A673 (cell line): ENCODE data around the gene VAT1. TPM values are rescaled to one million over a fixed set of nuclear protein-coding genes. Genes with fewer than 3 reads are reported as not detected.

Experiments used
- BruUV-seq: library from RNA; stranded (reverse); fragments of 400-500 nt; replicated peaks from 2 replicates; lab custom pipeline; 2021; lab: Mats Ljungman, UMichigan
- CTCF ChIA-PET: fragments of 300-600 bp; sonication (Branson Sonifier 250); formaldehyde crosslinking; loops from one replicate; lab custom pipeline; 2022; ENCODE audit warnings: antibody characterized with exemption; lab: Charles Lee
- POLR2A ChIA-PET: fragments of 300-600 bp; sonication (Branson Sonifier 250); formaldehyde crosslinking; loops from one replicate; lab custom pipeline; 2022; ENCODE audit warnings: antibody characterized with exemption; ENCODE audit not compliant: low non-redundant PET; lab: Charles Lee
- DNase-seq: peaks from one replicate; pipeline ENCODE4 v3.0.0-alpha.2; 2015; ENCODE audit warnings: low spot score
- H3K27ac ChIP-seq: fragments of 200-600 bp; sonication (generic); 2 replicates; pipeline ENCODE4 v1.5.1; 2016; ENCODE audit warnings: mixed run types, low read depth, mild to moderate bottlenecking, mixed read lengths, antibody characterized with exemption, low read length; ENCODE audit not compliant: poor library complexity, severe bottlenecking
- H3K27me3 ChIP-seq: fragments of 200-600 bp; sonication (generic); replicated peaks from 2 replicates; pipeline ENCODE4 v1.6.1; 2017; ENCODE audit warnings: mixed run types, low read depth, mild to moderate bottlenecking, mixed read lengths, antibody characterized with exemption, low read length; ENCODE audit not compliant: insufficient read depth, poor library complexity
- H3K36me3 ChIP-seq: fragments of 200-600 bp; sonication (generic); 2 replicates; pipeline ENCODE4 v1.6.1; 2016; ENCODE audit warnings: mixed run types, mild to moderate bottlenecking, mixed read lengths, antibody characterized with exemption, low read length; ENCODE audit not compliant: insufficient read depth, poor library complexity, severe bottlenecking
- H3K4me1 ChIP-seq: fragments of 200-600 bp; sonication (generic); 2 replicates; pipeline ENCODE4 v1.6.1; 2017; ENCODE audit warnings: mixed run types, mild to moderate bottlenecking, mixed read lengths, antibody characterized with exemption, low read length; ENCODE audit not compliant: insufficient read depth, poor library complexity, severe bottlenecking
- H3K4me3 ChIP-seq: fragments of 200-600 bp; sonication (generic); 2 replicates; pipeline ENCODE4 v1.5.1; 2016; ENCODE audit warnings: low read depth, mixed run types, mild to moderate bottlenecking, mixed read lengths, low read length; ENCODE audit not compliant: poor library complexity, severe bottlenecking
- H3K9me3 ChIP-seq: fragments of 200-600 bp; sonication (generic); 2 replicates; pipeline ENCODE4 v1.6.1; 2016; ENCODE audit warnings: mixed run types, low read depth, mild to moderate bottlenecking, mixed read lengths, antibody characterized with exemption, low read length; ENCODE audit not compliant: poor library complexity, severe bottlenecking
- EZH2 ChIP-seq: fragments of 200-600 bp; sonication (generic); IDR thresholded peaks from 2 replicates; pipeline ENCODE4 v1.6.1; 2017; ENCODE audit warnings: borderline replicate concordance, low read depth, mild to moderate bottlenecking, mixed read lengths, antibody characterized with exemption, low read length; ENCODE audit not compliant: poor library complexity, severe bottlenecking
- intact Hi-C: fragments of 100-400 bp; cut with micrococcal nuclease; formaldehyde crosslinking; loops from one replicate; pipeline ENCODE4 v1.10.0; 2022; ENCODE audit not compliant: unreplicated experiment
- total RNA-seq: library from RNA; stranded (reverse); gene quantifications from 2 replicates; pipeline ENCODE4 v1.2.3, GENCODE V29; 2021
- TF ChIP-seq, protein P1 (sequence below): fragments of 300-800, 200-600 bp; sonication (generic); conservative IDR thresholded peaks from 2 replicates; pipeline ENCODE4 v1.5.1; 2017; ENCODE audit warnings: low read depth, mild to moderate bottlenecking, antibody characterized with exemption, low read length, moderate library complexity, mixed read lengths

Gene VAT1
- total RNA-seq, 1 experiment from 2014 or later = 45.2 TPM

GRCh38 chr17:43027091-43028032 is 5.2 kb upstream of the VAT1 start:
- intact Hi-C loops = loop anchor here (10.0 kb wide), 1 partner anchor 97 kb away; the partner anchor contains the start of gene BRCA1
- Histone ChIP-seq H3K9me3 (no peaks in the 10 kb centered on the region), H3K27ac (no peak overlapping the region), H3K36me3 (no peaks in the 10 kb centered on the region), H3K4me1 (no peaks in the 10 kb centered on the region), H3K27me3 (no peaks in the 10 kb centered on the region), H3K4me3 (no peak overlapping the region)
- no TSS peak for BruUV-seq
- ChIA-PET POLR2A (no interaction called here), CTCF (no interaction called here)
- no peak for TF ChIP-seq EZH2
- TF ChIP-seq, protein P1, sequence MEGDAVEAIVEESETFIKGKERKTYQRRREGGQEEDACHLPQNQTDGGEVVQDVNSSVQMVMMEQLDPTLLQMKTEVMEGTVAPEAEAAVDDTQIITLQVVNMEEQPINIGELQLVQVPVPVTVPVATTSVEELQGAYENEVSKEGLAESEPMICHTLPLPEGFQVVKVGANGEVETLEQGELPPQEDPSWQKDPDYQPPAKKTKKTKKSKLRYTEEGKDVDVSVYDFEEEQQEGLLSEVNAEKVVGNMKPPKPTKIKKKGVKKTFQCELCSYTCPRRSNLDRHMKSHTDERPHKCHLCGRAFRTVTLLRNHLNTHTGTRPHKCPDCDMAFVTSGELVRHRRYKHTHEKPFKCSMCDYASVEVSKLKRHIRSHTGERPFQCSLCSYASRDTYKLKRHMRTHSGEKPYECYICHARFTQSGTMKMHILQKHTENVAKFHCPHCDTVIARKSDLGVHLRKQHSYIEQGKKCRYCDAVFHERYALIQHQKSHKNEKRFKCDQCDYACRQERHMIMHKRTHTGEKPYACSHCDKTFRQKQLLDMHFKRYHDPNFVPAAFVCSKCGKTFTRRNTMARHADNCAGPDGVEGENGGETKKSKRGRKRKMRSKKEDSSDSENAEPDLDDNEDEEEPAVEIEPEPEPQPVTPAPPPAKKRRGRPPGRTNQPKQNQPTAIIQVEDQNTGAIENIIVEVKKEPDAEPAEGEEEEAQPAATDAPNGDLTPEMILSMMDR = no peak
- no peak for DNase-seq

- ChIA-PET CTCF (no interaction called here), POLR2A (no interaction called here)
- TF ChIP-seq EZH2 = no peak
- TF ChIP-seq, protein P1 = no peak
- no peaks in the 10 kb centered on the region for H3K4me1 ChIP-seq
- intact Hi-C loops = loop anchor here (10.0 kb wide), 1 partner anchor 98 kb away; the partner anchor contains the start of gene BRCA1
- H3K4me3 ChIP-seq = no peak overlapping the region
- no TSS peak for BruUV-seq
- H3K36me3 ChIP-seq = no peaks in the 10 kb centered on the region
- H3K27ac ChIP-seq = no peak overlapping the region
- no peak for DNase-seq
- H3K9me3 ChIP-seq = no peaks in the 10 kb centered on the region
- H3K27me3 ChIP-seq = no peaks in the 10 kb centered on the region
These were observed 4.4 kb upstream of the VAT1 start for GRCh38 chr17:43026595-43026994.

- no TSS peak for BruUV-seq
- intact Hi-C loops = loop anchor here (10.0 kb wide), 1 partner anchor 99 kb away; the partner anchor contains the start of gene BRCA1
- Histone ChIP-seq H3K36me3 (no peaks in the 10 kb centered on the region), H3K4me3 (peak overlapping the region; percentile 55), H3K4me1 (no peaks in the 10 kb centered on the region), H3K27ac (no peak overlapping the region), H3K9me3 (no peaks in the 10 kb centered on the region), H3K27me3 (no peaks in the 10 kb centered on the region)
- ChIA-PET POLR2A (no interaction called here), CTCF (no interaction called here)
- DNase-seq = no peak
- TF ChIP-seq, protein P1 = no peak
- TF ChIP-seq EZH2 = no peak
These were observed 3.8 kb upstream of the VAT1 start for GRCh38 chr17:43025766-43026537.
